Subcutaneous abdominal adipose tissue (tissue), 5 donors: ENCODE data around the gene BRSK1.

ENCODE experiments used
- H3K27ac ChIP-seq: one replicate; pipeline ENCODE4 v1.7.0; 2013; ENCODE audit warnings: low read depth, mild to moderate bottlenecking, inconsistent platforms, low read length, moderate library complexity
- H3K27me3 ChIP-seq, 5 donors: one replicate each; pipeline ENCODE4 v1.7.0; 2013; ENCODE audit warnings: low read length in 5 of 5, inconsistent platforms in 1 of 5; ENCODE audit not compliant: control insufficient read depth in 5 of 5, insufficient read depth in 4 of 5
- H3K36me3 ChIP-seq, 5 donors: one replicate each; pipeline ENCODE4 v1.7.0; 2013; ENCODE audit warnings: low read length in 5 of 5; ENCODE audit not compliant: control insufficient read depth in 5 of 5, insufficient read depth in 5 of 5
- H3K4me1 ChIP-seq, 5 donors: one replicate each; pipeline ENCODE4 v1.7.0; 2013; ENCODE audit warnings: low read length in 5 of 5, mild to moderate bottlenecking in 3 of 5, moderate library complexity in 1 of 5; ENCODE audit not compliant: control insufficient read depth in 5 of 5, insufficient read depth in 5 of 5
- H3K4me3 ChIP-seq, 5 donors: one replicate each; pipeline ENCODE4 v1.7.0; 2013; ENCODE audit warnings: low read length in 5 of 5, low read depth in 1 of 5
- H3K9ac ChIP-seq, 5 donors: one replicate each; pipeline ENCODE4 v1.7.0; 2013; ENCODE audit warnings: low read length in 5 of 5, mild to moderate bottlenecking in 4 of 5, moderate library complexity in 3 of 5
- H3K9me3 ChIP-seq, 5 donors: one replicate each; pipeline ENCODE4 v1.7.0; 2013; ENCODE audit warnings: low read length in 5 of 5; ENCODE audit not compliant: control insufficient read depth in 5 of 5
- donor health status: healthy.
- donor health status: healthy.
- donor health status: healthy.
- donor health status: healthy.
- donor health status: healthy.

BRSK1 gene

DNA sequence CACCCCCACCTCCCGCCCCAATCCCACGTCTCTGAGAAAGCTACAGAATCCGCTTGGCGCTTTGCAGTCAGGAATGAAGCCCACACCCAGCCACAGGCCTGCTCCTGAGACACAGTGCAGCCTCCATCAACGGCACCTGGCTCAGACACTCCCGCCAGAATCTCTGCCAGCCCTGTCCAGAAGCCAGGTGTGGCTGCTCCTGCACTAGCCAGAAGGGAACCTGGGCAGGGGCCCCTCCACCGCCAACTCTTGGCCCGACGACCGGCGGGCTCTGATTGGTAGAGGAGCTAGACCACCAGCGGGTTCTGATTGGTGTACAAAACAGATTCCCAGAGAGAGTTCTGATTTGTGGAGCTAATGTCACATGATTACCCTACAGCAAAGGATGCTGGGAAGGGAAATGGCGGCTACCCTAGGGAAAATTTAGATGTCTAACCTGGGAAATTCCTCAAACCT is 22.1 kb upstream of the BRSK1 start:
- Histone ChIP-seq H3K4me1 (peaks cover 6 to 26% (median 22%) of the 10 kb centered on the region in 5 donors), H3K9ac (no peak overlapping the region), H3K27me3 (no peaks in the 10 kb centered on the region), H3K9me3 (no peaks in the 10 kb centered on the region), H3K36me3 (peaks cover 0 to 8% (median 2%) of the 10 kb centered on the region in 5 donors), H3K27ac (no peak overlapping the region), H3K4me3 (no peak overlapping the region)

DNA sequence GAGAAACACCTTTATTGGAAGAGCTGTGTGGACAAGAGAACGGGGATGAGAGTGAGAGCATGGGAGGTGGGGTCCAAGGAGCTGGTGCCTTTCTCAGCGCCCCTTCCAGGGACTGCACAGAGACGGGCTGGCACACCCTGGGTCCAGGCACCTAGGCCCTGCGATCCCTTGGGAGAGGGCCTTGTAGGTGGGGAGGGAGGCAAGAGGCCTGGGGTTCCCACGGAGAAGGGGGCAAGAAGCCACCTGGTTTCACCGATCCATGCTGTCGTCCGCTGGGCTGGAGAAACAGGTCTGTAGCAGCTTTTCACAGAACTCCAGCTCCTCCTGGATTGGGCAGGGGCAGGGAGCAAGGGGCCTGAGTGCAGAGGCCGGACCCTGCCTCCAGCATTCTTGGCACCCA is 21.4 kb upstream of the BRSK1 start:
- Histone ChIP-seq H3K9ac (no peak overlapping the region), H3K9me3 (no peaks in the 10 kb centered on the region), H3K4me1 (peaks cover 2 to 19% (median 15%) of the 10 kb centered on the region in 5 donors), H3K27ac (no peak overlapping the region), H3K4me3 (no peak overlapping the region), H3K36me3 (peaks cover 0 to 8% (median 2%) of the 10 kb centered on the region in 5 donors), H3K27me3 (no peaks in the 10 kb centered on the region)

DNA sequence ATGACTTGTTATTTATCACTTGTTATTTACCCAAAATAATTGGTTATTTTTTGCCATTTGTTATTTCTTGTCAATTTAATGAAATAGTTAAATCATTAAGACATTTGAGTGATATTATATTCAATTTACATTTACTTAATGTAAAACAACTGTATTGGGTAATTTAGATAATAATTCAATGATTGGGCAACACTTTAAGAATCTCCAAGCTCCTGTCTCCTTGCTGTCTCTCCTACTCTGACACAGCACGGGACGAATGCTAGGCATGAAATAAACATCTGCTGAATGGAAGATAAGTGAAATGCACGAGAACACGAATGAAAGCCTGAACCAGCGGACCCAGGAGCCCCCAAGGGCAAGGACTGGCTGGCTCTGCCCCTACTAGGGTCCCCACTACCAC is 19.3 kb upstream of the BRSK1 start:
- Histone ChIP-seq H3K27me3 (no peaks in the 10 kb centered on the region), H3K9me3 (no peaks in the 10 kb centered on the region), H3K4me1 (peaks cover 0 to 8% (median 6%) of the 10 kb centered on the region in 5 donors), H3K27ac (no peak overlapping the region), H3K9ac (no peak overlapping the region), H3K36me3 (peaks cover 0 to 9% (median 6%) of the 10 kb centered on the region in 5 donors), H3K4me3 (no peak overlapping the region)

DNA sequence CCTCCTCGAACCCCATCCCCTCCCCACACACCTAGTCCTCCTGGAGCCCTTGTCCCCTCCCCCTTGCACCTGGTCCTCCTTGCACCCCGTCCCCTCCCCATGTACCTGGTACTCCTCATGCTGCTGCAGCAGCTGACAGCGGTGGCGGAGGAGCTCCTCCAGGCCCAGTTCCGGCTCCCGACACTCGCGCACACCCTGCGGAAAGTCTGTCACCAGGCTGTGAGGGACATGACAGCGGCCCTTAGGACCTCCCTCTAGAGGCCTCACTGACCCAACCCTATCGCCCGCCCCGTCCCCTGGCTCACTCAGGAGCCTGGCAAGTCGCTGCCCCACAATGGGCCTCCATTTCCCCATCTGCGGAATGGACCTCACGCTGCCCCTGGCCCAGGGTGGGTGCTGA is 18.6 kb upstream of the BRSK1 start:
- H3K27ac ChIP-seq, result no peak overlapping the region
- H3K4me1 ChIP-seq, result peaks cover 0 to 1% (median 0%) of the 10 kb centered on the region in 5 donors
- H3K27me3 ChIP-seq, result no peaks in the 10 kb centered on the region
- H3K9ac ChIP-seq, result no peak overlapping the region
- H3K36me3 ChIP-seq, result peaks cover 0 to 15% (median 13%) of the 10 kb centered on the region in 5 donors
- no peak overlapping the region for H3K4me3 ChIP-seq
- H3K9me3 ChIP-seq, result no peaks in the 10 kb centered on the region

DNA sequence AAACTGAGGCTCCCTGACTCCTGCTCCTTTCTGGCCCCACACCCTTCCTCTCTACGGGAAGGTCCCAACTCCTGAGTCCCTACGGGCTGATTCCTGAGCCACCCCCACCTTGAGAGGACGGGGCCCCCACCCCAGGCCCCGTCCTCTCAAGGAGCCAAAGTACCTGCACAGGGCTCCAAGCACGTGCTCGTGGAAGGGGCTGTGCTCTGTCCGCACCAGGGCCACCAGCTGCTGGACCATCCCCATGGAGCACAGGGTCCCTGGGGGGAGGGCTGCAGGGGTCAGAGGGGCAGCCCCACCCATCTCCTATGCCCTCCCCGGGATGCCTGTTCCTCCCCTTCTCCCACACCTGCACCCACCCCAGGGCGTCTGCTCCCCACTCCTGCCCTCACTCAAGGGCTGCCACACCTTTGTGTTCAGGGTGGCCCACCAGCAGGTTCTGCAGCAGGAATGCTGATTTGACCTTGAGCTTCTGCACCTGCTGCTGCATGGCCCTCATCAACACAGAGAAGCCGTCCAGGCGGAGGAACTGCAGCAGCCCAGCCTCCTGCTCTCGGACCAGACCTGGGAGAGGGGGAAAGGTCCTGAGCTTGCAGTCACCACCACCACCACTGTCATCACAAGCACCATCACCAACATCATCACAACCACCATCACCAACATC is 17.9 kb upstream of the BRSK1 start:
- Histone ChIP-seq H3K36me3 (peaks cover 0 to 20% (median 17%) of the 10 kb centered on the region in 5 donors), H3K9me3 (no peaks in the 10 kb centered on the region), H3K27ac (no peak overlapping the region), H3K27me3 (no peaks in the 10 kb centered on the region), H3K4me3 (no peak overlapping the region), H3K4me1 (no peaks in the 10 kb centered on the region), H3K9ac (no peak overlapping the region)

DNA sequence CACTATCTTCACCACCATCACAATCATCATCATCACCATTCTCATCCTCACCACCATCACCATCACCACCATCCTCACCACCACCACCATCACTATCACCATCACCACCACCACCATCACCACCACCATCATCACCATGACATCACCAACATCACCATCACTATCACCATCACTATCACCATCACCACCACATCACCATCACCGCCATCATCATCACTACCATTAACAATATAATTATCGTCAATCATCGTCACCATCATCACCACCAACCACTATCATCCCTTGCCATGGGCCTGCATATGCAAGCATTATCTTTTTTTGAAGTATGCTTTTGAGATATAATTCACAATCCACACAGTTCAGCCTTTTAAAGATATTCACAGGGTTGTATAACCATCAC is 17.4 kb upstream of the BRSK1 start:
- no peak overlapping the region for H3K27ac ChIP-seq
- H3K36me3 ChIP-seq, result peaks cover 0 to 20% (median 17%) of the 10 kb centered on the region in 5 donors
- H3K4me3 ChIP-seq, result no peak overlapping the region
- H3K9me3 ChIP-seq, result no peaks in the 10 kb centered on the region
- no peaks in the 10 kb centered on the region for H3K27me3 ChIP-seq
- H3K4me1 ChIP-seq, result no peaks in the 10 kb centered on the region
- no peak overlapping the region for H3K9ac ChIP-seq

DNA sequence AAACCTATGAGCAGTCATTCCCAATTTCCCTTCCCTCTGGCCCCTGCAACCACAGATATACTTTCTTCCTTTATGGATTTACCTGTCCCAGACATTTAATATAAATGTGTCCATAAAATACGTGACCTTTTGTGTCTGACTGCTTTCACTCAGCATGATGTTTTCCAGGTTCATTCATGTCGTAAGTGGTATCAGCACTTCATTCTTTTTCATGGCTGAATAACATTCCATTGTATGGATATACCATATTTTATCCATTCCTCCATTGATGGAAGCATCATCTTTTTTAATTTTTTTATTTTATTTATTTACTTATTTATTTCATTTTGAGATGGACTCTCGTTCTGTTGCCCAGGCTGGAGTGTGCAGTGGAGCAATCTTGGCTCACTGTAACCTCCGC is 17.0 kb upstream of the BRSK1 start:
- Histone ChIP-seq H3K27ac (no peak overlapping the region), H3K27me3 (no peaks in the 10 kb centered on the region), H3K4me3 (no peak overlapping the region), H3K9me3 (no peaks in the 10 kb centered on the region), H3K36me3 (peaks cover 0 to 20% (median 18%) of the 10 kb centered on the region in 5 donors), H3K4me1 (no peaks in the 10 kb centered on the region), H3K9ac (no peak overlapping the region)

DNA sequence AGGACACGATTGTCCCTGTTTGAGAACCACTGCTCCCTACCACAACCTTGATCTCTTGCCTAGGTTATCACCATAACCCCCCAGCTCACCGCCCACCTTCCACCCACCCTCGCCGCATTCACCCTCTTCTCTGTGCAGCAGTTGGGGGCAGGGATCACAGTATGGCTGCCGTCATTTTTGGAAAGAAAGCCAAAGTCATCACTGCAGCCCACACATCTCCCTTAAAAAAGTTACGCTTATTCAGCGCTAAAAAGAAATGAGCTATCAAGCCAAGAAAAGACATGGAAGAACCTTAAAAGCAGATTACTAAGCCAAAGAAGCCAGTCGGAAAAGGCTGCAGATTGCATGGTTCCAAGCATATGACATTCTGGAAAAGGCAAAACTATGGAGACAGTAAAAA is 14.5 kb upstream of the BRSK1 start:
- Histone ChIP-seq H3K9me3 (no peaks in the 10 kb centered on the region), H3K4me1 (no peaks in the 10 kb centered on the region), H3K36me3 (peaks cover 0 to 34% (median 31%) of the 10 kb centered on the region in 5 donors), H3K27me3 (no peaks in the 10 kb centered on the region), H3K9ac (no peak overlapping the region), H3K4me3 (no peak overlapping the region), H3K27ac (no peak overlapping the region)

DNA sequence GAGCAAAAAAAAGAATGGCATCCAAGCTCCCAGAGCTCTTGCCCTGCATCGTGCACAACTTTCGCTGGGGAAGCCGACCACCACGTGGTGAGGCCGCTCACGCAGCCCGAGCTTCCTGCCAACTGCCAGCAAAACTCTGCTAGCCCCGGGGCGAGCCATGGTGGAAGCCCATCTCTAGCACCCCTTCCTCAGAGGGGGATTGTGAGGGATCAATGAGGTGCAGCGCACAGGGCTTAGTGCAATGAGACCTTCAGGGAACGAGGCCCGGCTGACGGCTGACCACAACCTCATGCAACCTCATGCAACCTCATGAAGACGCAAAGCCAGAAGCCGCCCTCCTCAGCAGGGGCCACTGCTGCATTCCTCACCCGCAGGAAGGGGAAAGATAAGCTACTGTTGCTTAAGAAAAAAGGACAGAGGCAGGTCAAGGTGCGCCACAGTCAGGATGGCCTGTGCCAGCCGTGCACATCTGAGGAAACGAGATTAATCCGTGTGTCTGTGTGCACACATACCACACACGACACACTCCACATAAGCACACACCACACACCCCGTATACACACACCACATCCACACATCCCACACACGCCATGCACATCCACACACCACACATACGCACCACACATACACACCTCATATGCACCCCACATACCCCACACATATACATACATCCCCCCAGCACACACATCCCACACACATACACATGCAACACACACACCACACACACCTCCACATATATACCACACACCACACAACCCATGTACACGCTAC is 13.4 kb upstream of the BRSK1 start:
- H3K9ac ChIP-seq, result no peak overlapping the region
- no peak overlapping the region for H3K27ac ChIP-seq
- no peaks in the 10 kb centered on the region for H3K4me1 ChIP-seq
- H3K9me3 ChIP-seq, result no peaks in the 10 kb centered on the region
- peaks cover 0 to 41% (median 31%) of the 10 kb centered on the region in 5 donors for H3K36me3 ChIP-seq
- H3K4me3 ChIP-seq, result no peak overlapping the region
- H3K27me3 ChIP-seq, result no peaks in the 10 kb centered on the region

DNA sequence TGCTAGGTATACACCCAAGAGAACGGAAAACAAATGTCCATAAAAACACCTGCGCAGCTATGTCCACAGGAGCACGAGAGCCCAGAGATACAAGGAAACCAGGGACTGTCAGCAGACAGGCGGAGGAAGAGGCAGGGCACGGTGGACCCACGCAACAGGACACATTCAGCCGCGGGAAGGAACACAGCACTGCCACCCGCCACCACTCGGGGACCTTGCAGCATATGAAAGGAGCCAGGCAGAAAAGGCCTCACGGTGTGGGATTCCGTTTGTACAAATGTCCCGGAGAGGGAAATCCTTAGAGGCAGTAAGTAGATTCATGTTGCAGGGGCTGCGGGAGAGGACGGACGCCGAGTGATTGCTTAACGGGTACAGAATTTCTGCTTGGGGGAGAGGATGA is 11.7 kb upstream of the BRSK1 start:
- no peak overlapping the region for H3K9ac ChIP-seq
- no peak overlapping the region for H3K27ac ChIP-seq
- no peaks in the 10 kb centered on the region for H3K4me1 ChIP-seq
- no peaks in the 10 kb centered on the region for H3K27me3 ChIP-seq
- H3K4me3 ChIP-seq, result no peak overlapping the region
- H3K9me3 ChIP-seq, result no peaks in the 10 kb centered on the region
- H3K36me3 ChIP-seq, result peaks cover 0 to 56% (median 39%) of the 10 kb centered on the region in 5 donors
